A549 (cell line): ENCODE data around the gene DCLK2. TPM values are rescaled to one million over a fixed set of nuclear protein-coding genes. Genes with fewer than 3 reads are reported as not detected.

ENCODE experiments used
- ATAC-seq, 2 experiments: fragments of 200-7000 bp in 1 of 2; fragments of >200 bp in 1 of 2; cut with Nextera tagmentation in 1 of 2; cut with Tn5 transposase in 1 of 2; 3 replicates each; pipeline versions ENCODE4 v1.8.0 to v1.9.1; 2018 to 2020; ENCODE audit warnings: mild to moderate bottlenecking in 1 of 2, moderate library complexity in 1 of 2
- CTCF ChIA-PET: fragments of 300-600 bp; sonication (Branson Sonifier 250); formaldehyde crosslinking; extraction: SDS; loops from one replicate; lab custom pipeline; 2021; ENCODE audit warnings: antibody characterized with exemption, inconsistent platforms; lab: Yijun Ruan, JAX
- POLR2A ChIA-PET: fragments of 350-600 bp; formaldehyde crosslinking; extraction: SDS; loops from one replicate; lab custom pipeline; 2021; ENCODE audit warnings: antibody characterized with exemption, inconsistent platforms; lab: Yijun Ruan, JAX
- DNase-seq, 2 experiments: peaks; one replicate each; pipeline versions ENCODE4 v3.0.0 to v3.0.0-alpha.2; 2011 to 2016; ENCODE audit warnings: low read depth in 1 of 2, low spot score in 1 of 2
- FAIRE-seq: peaks from 2 replicates; lab custom pipeline; 2011; peaks lifted over from hg19 to GRCh38; lab: Jason Lieb, UNC
- H3K27ac ChIP-seq, 2 experiments: fragments of >200 bp; sonication (Bioruptor Twin); formaldehyde crosslinking; 3 replicates each; pipeline ENCODE4 v1.5.1; 2016 to 2017
- H3K4me1 ChIP-seq: fragments of >200 bp; sonication (Bioruptor Twin); formaldehyde crosslinking; 3 replicates; pipeline ENCODE4 v1.6.1; 2016
- H3K4me2 ChIP-seq: fragments of >200 bp; sonication (Bioruptor Twin); formaldehyde crosslinking; 3 replicates; pipeline ENCODE4 v1.6.1; 2016
- H3K4me3 ChIP-seq: fragments of >200 bp; sonication (Bioruptor Twin); formaldehyde crosslinking; 3 replicates; pipeline ENCODE4 v1.5.1; 2016
- H3K9me3 ChIP-seq: fragments of >200 bp; sonication (Bioruptor Twin); formaldehyde crosslinking; 3 replicates; pipeline ENCODE4 v1.6.1; 2016
- BCL3 ChIP-seq: fragments of >200 bp; sonication (Bioruptor Twin); formaldehyde crosslinking; IDR thresholded peaks from 3 replicates; pipeline ENCODE4 v1.6.1; 2016
- CBX2 ChIP-seq: fragments of 200-600 bp; sonication (generic); IDR thresholded peaks from 2 replicates; pipeline ENCODE4 v1.6.1; 2016; ENCODE audit warnings: low read depth, mild to moderate bottlenecking, borderline replicate concordance
- E2F6 ChIP-seq: IDR thresholded peaks from 2 replicates; pipeline ENCODE4 v1.6.1; 2012; ENCODE audit warnings: low read depth, borderline replicate concordance
- EHMT2 ChIP-seq: fragments of 200-600 bp; sonication (generic); IDR thresholded peaks from 2 replicates; pipeline ENCODE4 v1.6.1; 2016; ENCODE audit warnings: antibody characterized with exemption, low read depth, mild to moderate bottlenecking, moderate library complexity
- ELK1 ChIP-seq: fragments of 150-350 bp; IDR thresholded peaks from 2 replicates; pipeline ENCODE4 v1.6.1; 2014; ENCODE audit warnings: low read depth, mild to moderate bottlenecking, low read length
- EP300 ChIP-seq, 2 experiments: fragments of >200 bp; sonication (Bioruptor Twin); formaldehyde crosslinking; IDR thresholded peaks; 2 replicates in 1 of 2; 3 replicates in 1 of 2; pipeline ENCODE4 v1.6.1; 2016 to 2017
- FOSL2 ChIP-seq, 2 experiments: fragments of 450-650 bp in 1 of 2; fragments of >200 bp in 1 of 2; sonication (Bioruptor Twin) in 1 of 2; formaldehyde crosslinking; IDR thresholded peaks; 2 replicates each; pipeline versions ENCODE4 v1.5.0 to v1.6.1; 2016 to 2020; ENCODE audit warnings: mild to moderate bottlenecking in 1 of 2, moderate library complexity in 1 of 2
- FOXS1 ChIP-seq: fragments of 250-450 bp; sonication (Bioruptor Pico); IDR thresholded peaks from 2 replicates; pipeline ENCODE4 v1.5.0; 2020; ENCODE audit warnings: mild to moderate bottlenecking, moderate library complexity
- GATA3 ChIP-seq: IDR thresholded peaks from 2 replicates; pipeline ENCODE4 v1.6.1; 2012; ENCODE audit warnings: borderline replicate concordance
- HES2 ChIP-seq: fragments of >200 bp; sonication (Bioruptor Twin); formaldehyde crosslinking; IDR thresholded peaks from 2 replicates; pipeline ENCODE4 v1.6.1; 2016
- HOXA7 ChIP-seq: fragments of 250-450 bp; sonication (Bioruptor Pico); IDR thresholded peaks from 2 replicates; pipeline ENCODE4 v1.5.0; 2020; ENCODE audit warnings: mild to moderate bottlenecking, moderate library complexity
- HOXB5 ChIP-seq: fragments of 250-450 bp; sonication (Bioruptor Pico); IDR thresholded peaks from 2 replicates; pipeline ENCODE4 v1.5.0; 2020; ENCODE audit warnings: mild to moderate bottlenecking, moderate library complexity
- MAX ChIP-seq: IDR thresholded peaks from 2 replicates; pipeline ENCODE4 v1.6.1; 2012
- PBX3 ChIP-seq: IDR thresholded peaks from 2 replicates; pipeline ENCODE4 v1.6.1; 2012
- POLR2A ChIP-seq: IDR thresholded peaks from 2 replicates; pipeline ENCODE4 v1.6.1; 2012; ENCODE audit warnings: mild to moderate bottlenecking, low read length
- POLR2AphosphoS2 ChIP-seq: conservative IDR thresholded peaks from 2 replicates; pipeline ENCODE4 v1.6.1; 2012; ENCODE audit warnings: low read length, improper control_type of control experiment, inconsistent platforms
- RARB ChIP-seq: fragments of 250-450 bp; sonication (Bioruptor Pico); IDR thresholded peaks from 2 replicates; pipeline ENCODE4 v1.8.0; 2021; ENCODE audit warnings: mild to moderate bottlenecking, moderate library complexity
- RCOR1 ChIP-seq: fragments of 150-350 bp; IDR thresholded peaks from 2 replicates; pipeline ENCODE4 v1.6.1; 2014; ENCODE audit warnings: antibody characterized with exemption, low read length, low read depth
- RNF2 ChIP-seq: fragments of 200-600 bp; sonication (generic); IDR thresholded peaks from 2 replicates; pipeline ENCODE4 v1.6.1; 2016; ENCODE audit warnings: low read depth, mild to moderate bottlenecking, antibody characterized with exemption, moderate library complexity, borderline replicate concordance
- SMC3 ChIP-seq: fragments of >200 bp; sonication (Bioruptor Twin); formaldehyde crosslinking; IDR thresholded peaks from 3 replicates; pipeline ENCODE4 v1.6.1; 2018; ENCODE audit warnings: inconsistent platforms
- SREBF2 ChIP-seq: fragments of 450-650 bp; IDR thresholded peaks from 2 replicates; pipeline ENCODE4 v1.6.1; 2014; ENCODE audit warnings: mild to moderate bottlenecking, moderate library complexity
- TFCP2L1 ChIP-seq: fragments of 250-450 bp; sonication (Bioruptor Pico); IDR thresholded peaks from 2 replicates; pipeline ENCODE4 v1.5.0; 2021; ENCODE audit warnings: mild to moderate bottlenecking
- WGBS: methylation state at CpG from one replicate; pipeline ENCODE4 v1.1.6; 2017; ENCODE audit errors: missing lambda C conversion rate; 5-methylcytosine and 5-hydroxymethylcytosine counted together
- polyA plus RNA-seq, 4 experiments: library from polyadenylated mRNA; depleted of rRNA in 3 of 4; stranded (reverse); fragments of >200 nt; fragmentation: RNase III in 1 of 4; extraction: RNeasy Plus Mini Kit Qiagen cat#74134 plus additional on column Dnase treatment in 1 of 4; gene quantifications; 2 replicates in 3 of 4; 3 replicates in 1 of 4; pipeline ENCODE4 v1.2.3, GENCODE V29; 2011 to 2017

The DCLK2 gene
- polyA plus RNA-seq, 2 of the 4 experiments (the other 2 are of a cell fraction) = 8.1 to 11.6 TPM

- peak in 1 of 2 experiments; percentile 18; a peak in 1 of 6 replicates for ATAC-seq
- H3K4me2 ChIP-seq = no peak overlapping the region
Observed at GRCh38 chr4:150173432-150173861, 95.2 kb downstream of the DCLK2 start.

GRCh38 chr4:150173982-150174398 lies 95.7 kb downstream of the DCLK2 start:
- H3K27ac ChIP-seq = peak overlapping the region in 1 of 2 experiments; percentile 27; a peak in 1 of 6 replicates
- H3K4me1 ChIP-seq = peaks cover 26% of the 10 kb centered on the region; the same call in 2 of the 3 replicates
- DNase-seq = no peak
- no peak for FAIRE-seq
- WGBS = 88% methylated on average over 5 of the region's 5 CpGs
- CTCF ChIA-PET = no interaction called here
- no peaks in the 10 kb centered on the region for H3K9me3 ChIP-seq
- no peak overlapping the region for H3K4me2 ChIP-seq
- H3K4me3 ChIP-seq = no peak overlapping the region
- ATAC-seq = 0 out of 6 replicates have a peak, but pooled peaks of 1 of the 2 experiments have one; percentile 15
- TF ChIP-seq PBX3 (no peak), TFCP2L1 (CRISPR knock-in tag) (no peak), MAX (no peak), HES2 (no peak), HOXA7 (CRISPR knock-in tag) (no peak), BCL3 (no peak), GATA3 (no peak), RNF2 (no peak), ELK1 (no peak), FOSL2 (IDR thresholded peaks at IDR 0.05) (no peak), FOSL2 (CRISPR knock-in tag; IDR thresholded peaks at IDR 0.05) (no peak), POLR2A (no peak), EHMT2 (no peak), RCOR1 (no peak)
- POLR2A ChIA-PET = no interaction called here

More at GRCh38 chr4:150173432-150173861, 95.2 kb downstream of the DCLK2 start:
- Histone ChIP-seq H3K27ac (peak overlapping the region in 1 of 2 experiments; percentile 61; a peak in 1 of 6 replicates), H3K4me3 (no peak overlapping the region), H3K9me3 (no peaks in the 10 kb centered on the region), H3K4me1 (peaks cover 29% of the 10 kb centered on the region; the same call in 2 of the 3 replicates)
- no peak for FAIRE-seq
- 79% methylated on average over 1 of the region's 1 CpG for WGBS
- DNase-seq = no peak
- no peak for TF ChIP-seq HOXA7 (CRISPR knock-in tag)
- no peak for TF ChIP-seq EHMT2
- TF ChIP-seq ELK1 = no peak
- TF ChIP-seq HOXB5 (CRISPR knock-in tag) = no peak
- no peak for TF ChIP-seq EP300 (IDR thresholded peaks at IDR 0.05)
- no peak for TF ChIP-seq FOXS1 (CRISPR knock-in tag)
- TF ChIP-seq CBX2 = no peak
- no peak for TF ChIP-seq MAX
- TF ChIP-seq GATA3 = no peak
- TF ChIP-seq SMC3 = no peak
- no peak for TF ChIP-seq SREBF2
- TF ChIP-seq RARB (CRISPR knock-in tag) = no peak
- TF ChIP-seq PBX3 = no peak
- TF ChIP-seq POLR2AphosphoS2 = no peak
- no peak for TF ChIP-seq E2F6
- ChIA-PET POLR2A (no interaction called here), CTCF (no interaction called here)
